ENCODE results near the gene RBM39. TPM values are rescaled to one million over a fixed set of nuclear protein-coding genes. Genes with fewer than 3 reads are reported as not detected.

RBM39 gene
- total and polyA plus RNA-seq, 2 experiments from 2014 or later: 259 to 413 TPM

DNA sequence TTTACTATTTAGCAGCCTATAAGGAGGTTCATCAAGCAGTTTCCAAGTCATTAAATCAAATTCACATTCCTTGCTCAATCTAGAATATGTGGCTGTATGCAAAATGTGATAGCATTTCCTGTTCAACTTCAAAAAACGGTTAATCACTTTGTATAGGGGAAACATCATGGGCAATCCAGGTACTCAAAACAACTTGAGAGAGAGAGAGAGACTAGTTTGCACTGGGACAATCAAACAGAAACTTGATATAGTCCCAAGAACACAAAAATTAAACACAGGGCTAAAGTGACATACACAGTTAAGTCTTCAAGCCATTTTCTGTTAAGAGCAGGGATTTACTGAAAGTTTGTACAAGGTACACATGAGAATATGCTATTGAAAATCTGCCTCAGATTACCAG lies 84.8 kb downstream of the RBM39 start:
- Histone ChIP-seq H3K79me2 (replicated peaks; ENCODE audit: insufficient read depth) (peaks cover 100% of the 10 kb centered on the region), H3K9me2 (ENCODE audit: insufficient read depth) (no peaks in the 10 kb centered on the region), H3K4me3 (no peak overlapping the region), H3K27me3 (ENCODE audit: insufficient read depth) (no peaks in the 10 kb centered on the region), H3K27ac (ENCODE audit: low read depth) (no peak overlapping the region), H3F3A (replicated peaks; ENCODE audit: low read depth) (0 out of 2 replicates have a peak, but pooled peaks cover 5% of the 10 kb centered on the region), H3K36me3 (ENCODE audit: insufficient read depth) (peaks cover 11% of the 10 kb centered on the region; the same call in 1 of the 2 replicates), H3K4me2 (no peak overlapping the region), H2AFZ (no peak overlapping the region), H4K20me1 (replicated peaks; ENCODE audit: insufficient read depth) (peaks cover 94% of the 10 kb centered on the region), H3K4me1 (ENCODE audit: insufficient read depth) (peaks cover 37% of the 10 kb centered on the region)
- no peak for TF ChIP-seq JUNB (IDR thresholded peaks at IDR 0.05; ENCODE audit: unreplicated experiment)
- Mint-ChIP-seq H3K4me1 (peaks cover 29% of the 10 kb centered on the region; the same call in 2 of the 3 replicates), H3K27me3 (ENCODE audit: insufficient read depth, low read depth, poor library complexity) (no peaks in the 10 kb centered on the region), H3K4me3 (no peak overlapping the region), H3K27ac (no peak overlapping the region), H3K36me3 (ENCODE audit: low read depth) (peaks cover 8% of the 10 kb centered on the region; the same call in 2 of the 3 replicates), H3K9me3 (no peaks in the 10 kb centered on the region)
- no peak for ATAC-seq
- DNase-seq (ENCODE audit: low spot score): no peak

DNA sequence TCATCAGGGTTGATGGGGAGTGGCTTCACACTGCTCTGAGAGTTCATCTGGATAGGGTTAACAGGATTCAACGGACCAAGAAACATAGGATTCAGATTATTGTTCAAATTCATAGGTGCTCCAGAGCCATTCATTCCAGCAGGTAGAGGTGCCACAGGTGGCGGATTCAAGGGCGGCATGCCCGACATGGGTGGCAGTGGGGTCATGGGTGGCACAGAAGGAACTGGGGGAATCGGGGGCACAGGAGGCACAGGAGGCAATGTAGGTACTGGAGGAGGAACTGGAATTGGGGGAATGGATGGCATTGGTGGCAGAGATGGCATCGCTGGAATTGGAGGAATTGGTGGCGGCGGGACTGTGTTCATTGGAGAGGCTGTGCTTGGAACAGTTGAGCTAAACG lies 87.6 kb downstream of the RBM39 start:
- Histone ChIP-seq H3F3A (replicated peaks; ENCODE audit: low read depth) (0 out of 2 replicates have a peak, but pooled peaks cover 5% of the 10 kb centered on the region), H3K27me3 (ENCODE audit: insufficient read depth) (no peaks in the 10 kb centered on the region), H3K27ac (ENCODE audit: low read depth) (no peak overlapping the region), H4K20me1 (replicated peaks; ENCODE audit: insufficient read depth) (peaks cover 87% of the 10 kb centered on the region), H3K4me1 (ENCODE audit: insufficient read depth) (peaks cover 10% of the 10 kb centered on the region), H3K9me2 (ENCODE audit: insufficient read depth) (no peaks in the 10 kb centered on the region), H3K4me2 (no peak overlapping the region), H3K4me3 (no peak overlapping the region), H3K79me2 (replicated peaks; ENCODE audit: insufficient read depth) (peaks cover 100% of the 10 kb centered on the region), H2AFZ (no peak overlapping the region), H3K36me3 (ENCODE audit: insufficient read depth) (peaks cover 11% of the 10 kb centered on the region)
- peaks cover 12% of the 10 kb centered on the region; the same call in 2 of the 3 replicates for H3K36me3 Mint-ChIP-seq (ENCODE audit: low read depth)
- H3K27ac Mint-ChIP-seq: no peak overlapping the region
- H3K4me3 Mint-ChIP-seq: no peak overlapping the region
- H3K9me3 Mint-ChIP-seq: no peaks in the 10 kb centered on the region
- TF ChIP-seq, protein P1, sequence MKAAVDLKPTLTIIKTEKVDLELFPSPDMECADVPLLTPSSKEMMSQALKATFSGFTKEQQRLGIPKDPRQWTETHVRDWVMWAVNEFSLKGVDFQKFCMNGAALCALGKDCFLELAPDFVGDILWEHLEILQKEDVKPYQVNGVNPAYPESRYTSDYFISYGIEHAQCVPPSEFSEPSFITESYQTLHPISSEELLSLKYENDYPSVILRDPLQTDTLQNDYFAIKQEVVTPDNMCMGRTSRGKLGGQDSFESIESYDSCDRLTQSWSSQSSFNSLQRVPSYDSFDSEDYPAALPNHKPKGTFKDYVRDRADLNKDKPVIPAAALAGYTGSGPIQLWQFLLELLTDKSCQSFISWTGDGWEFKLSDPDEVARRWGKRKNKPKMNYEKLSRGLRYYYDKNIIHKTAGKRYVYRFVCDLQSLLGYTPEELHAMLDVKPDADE (IDR thresholded peaks at IDR 0.05): no peak
- no peak for TF ChIP-seq STAT1 (IDR thresholded peaks at IDR 0.05; ENCODE audit: unreplicated experiment)
- TF ChIP-seq ZNF114 (CRISPR knock-in tag; IDR thresholded peaks at IDR 0.05): no peak
- TF ChIP-seq, protein P2, sequence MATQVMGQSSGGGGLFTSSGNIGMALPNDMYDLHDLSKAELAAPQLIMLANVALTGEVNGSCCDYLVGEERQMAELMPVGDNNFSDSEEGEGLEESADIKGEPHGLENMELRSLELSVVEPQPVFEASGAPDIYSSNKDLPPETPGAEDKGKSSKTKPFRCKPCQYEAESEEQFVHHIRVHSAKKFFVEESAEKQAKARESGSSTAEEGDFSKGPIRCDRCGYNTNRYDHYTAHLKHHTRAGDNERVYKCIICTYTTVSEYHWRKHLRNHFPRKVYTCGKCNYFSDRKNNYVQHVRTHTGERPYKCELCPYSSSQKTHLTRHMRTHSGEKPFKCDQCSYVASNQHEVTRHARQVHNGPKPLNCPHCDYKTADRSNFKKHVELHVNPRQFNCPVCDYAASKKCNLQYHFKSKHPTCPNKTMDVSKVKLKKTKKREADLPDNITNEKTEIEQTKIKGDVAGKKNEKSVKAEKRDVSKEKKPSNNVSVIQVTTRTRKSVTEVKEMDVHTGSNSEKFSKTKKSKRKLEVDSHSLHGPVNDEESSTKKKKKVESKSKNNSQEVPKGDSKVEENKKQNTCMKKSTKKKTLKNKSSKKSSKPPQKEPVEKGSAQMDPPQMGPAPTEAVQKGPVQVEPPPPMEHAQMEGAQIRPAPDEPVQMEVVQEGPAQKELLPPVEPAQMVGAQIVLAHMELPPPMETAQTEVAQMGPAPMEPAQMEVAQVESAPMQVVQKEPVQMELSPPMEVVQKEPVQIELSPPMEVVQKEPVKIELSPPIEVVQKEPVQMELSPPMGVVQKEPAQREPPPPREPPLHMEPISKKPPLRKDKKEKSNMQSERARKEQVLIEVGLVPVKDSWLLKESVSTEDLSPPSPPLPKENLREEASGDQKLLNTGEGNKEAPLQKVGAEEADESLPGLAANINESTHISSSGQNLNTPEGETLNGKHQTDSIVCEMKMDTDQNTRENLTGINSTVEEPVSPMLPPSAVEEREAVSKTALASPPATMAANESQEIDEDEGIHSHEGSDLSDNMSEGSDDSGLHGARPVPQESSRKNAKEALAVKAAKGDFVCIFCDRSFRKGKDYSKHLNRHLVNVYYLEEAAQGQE (IDR thresholded peaks at IDR 0.05; ENCODE audit: unreplicated experiment): no peak
- TF ChIP-seq CREB1 (CRISPR knock-in tag; IDR thresholded peaks at IDR 0.05; ENCODE audit: low read depth): no peak
- TF ChIP-seq, protein P3, sequence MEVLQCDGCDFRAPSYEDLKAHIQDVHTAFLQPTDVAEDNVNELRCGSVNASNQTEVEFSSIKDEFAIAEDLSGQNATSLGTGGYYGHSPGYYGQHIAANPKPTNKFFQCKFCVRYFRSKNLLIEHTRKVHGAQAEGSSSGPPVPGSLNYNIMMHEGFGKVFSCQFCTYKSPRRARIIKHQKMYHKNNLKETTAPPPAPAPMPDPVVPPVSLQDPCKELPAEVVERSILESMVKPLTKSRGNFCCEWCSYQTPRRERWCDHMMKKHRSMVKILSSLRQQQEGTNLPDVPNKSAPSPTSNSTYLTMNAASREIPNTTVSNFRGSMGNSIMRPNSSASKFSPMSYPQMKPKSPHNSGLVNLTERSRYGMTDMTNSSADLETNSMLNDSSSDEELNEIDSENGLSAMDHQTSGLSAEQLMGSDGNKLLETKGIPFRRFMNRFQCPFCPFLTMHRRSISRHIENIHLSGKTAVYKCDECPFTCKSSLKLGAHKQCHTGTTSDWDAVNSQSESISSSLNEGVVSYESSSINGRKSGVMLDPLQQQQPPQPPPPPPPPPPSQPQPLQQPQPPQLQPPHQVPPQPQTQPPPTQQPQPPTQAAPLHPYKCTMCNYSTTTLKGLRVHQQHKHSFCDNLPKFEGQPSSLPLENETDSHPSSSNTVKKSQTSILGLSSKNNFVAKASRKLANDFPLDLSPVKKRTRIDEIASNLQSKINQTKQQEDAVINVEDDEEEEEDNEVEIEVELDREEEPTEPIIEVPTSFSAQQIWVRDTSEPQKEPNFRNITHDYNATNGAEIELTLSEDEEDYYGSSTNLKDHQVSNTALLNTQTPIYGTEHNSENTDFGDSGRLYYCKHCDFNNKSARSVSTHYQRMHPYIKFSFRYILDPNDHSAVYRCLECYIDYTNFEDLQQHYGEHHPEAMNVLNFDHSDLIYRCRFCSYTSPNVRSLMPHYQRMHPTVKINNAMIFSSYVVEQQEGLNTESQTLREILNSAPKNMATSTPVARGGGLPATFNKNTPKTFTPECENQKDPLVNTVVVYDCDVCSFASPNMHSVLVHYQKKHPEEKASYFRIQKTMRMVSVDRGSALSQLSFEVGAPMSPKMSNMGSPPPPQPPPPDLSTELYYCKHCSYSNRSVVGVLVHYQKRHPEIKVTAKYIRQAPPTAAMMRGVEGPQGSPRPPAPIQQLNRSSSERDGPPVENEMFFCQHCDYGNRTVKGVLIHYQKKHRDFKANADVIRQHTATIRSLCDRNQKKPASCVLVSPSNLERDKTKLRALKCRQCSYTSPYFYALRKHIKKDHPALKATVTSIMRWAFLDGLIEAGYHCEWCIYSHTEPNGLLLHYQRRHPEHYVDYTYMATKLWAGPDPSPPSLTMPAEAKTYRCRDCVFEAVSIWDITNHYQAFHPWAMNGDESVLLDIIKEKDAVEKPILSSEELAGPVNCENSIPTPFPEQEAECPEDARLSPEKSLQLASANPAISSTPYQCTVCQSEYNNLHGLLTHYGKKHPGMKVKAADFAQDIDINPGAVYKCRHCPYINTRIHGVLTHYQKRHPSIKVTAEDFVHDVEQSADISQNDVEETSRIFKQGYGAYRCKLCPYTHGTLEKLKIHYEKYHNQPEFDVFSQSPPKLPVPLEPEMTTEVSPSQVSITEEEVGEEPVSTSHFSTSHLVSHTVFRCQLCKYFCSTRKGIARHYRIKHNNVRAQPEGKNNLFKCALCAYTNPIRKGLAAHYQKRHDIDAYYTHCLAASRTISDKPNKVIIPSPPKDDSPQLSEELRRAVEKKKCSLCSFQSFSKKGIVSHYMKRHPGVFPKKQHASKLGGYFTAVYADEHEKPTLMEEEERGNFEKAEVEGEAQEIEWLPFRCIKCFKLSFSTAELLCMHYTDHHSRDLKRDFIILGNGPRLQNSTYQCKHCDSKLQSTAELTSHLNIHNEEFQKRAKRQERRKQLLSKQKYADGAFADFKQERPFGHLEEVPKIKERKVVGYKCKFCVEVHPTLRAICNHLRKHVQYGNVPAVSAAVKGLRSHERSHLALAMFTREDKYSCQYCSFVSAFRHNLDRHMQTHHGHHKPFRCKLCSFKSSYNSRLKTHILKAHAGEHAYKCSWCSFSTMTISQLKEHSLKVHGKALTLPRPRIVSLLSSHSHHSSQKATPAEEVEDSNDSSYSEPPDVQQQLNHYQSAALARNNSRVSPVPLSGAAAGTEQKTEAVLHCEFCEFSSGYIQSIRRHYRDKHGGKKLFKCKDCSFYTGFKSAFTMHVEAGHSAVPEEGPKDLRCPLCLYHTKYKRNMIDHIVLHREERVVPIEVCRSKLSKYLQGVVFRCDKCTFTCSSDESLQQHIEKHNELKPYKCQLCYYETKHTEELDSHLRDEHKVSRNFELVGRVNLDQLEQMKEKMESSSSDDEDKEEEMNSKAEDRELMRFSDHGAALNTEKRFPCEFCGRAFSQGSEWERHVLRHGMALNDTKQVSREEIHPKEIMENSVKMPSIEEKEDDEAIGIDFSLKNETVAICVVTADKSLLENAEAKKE (CRISPR knock-in tag; IDR thresholded peaks at IDR 0.05): no peak
- ATAC-seq (no peak), DNase-seq (ENCODE audit: low spot score) (no peak)
- H3K4me1 Mint-ChIP-seq: peaks cover 5% of the 10 kb centered on the region; the same call in 2 of the 3 replicates
- H3K27me3 Mint-ChIP-seq (ENCODE audit: insufficient read depth, low read depth, poor library complexity): no peaks in the 10 kb centered on the region

All from GM23338 (cell line).